Thyroid gland (tissue), 4 donors: ENCODE measurements around the gene TMSB10. TPM values are rescaled to one million over a fixed set of nuclear protein-coding genes. Genes with fewer than 3 reads are reported as not detected.

ENCODE experiments used
- DNase-seq, 2 donors: peaks; one replicate each; pipeline ENCODE4 v3.0.0-alpha.2; 2019
- H3K27ac ChIP-seq, 3 donors: fragments of 200-600 bp; sonication (generic); 1 replicate in 2 of 3; 2 replicates in 1 of 3; pipeline ENCODE4 v1.5.1; 2016 to 2019; ENCODE audit warnings: mild to moderate bottlenecking in 1 of 3, moderate library complexity in 1 of 3
- H3K27me3 ChIP-seq: fragments of 200-600 bp; sonication (generic); one replicate; pipeline ENCODE4 v1.5.1; 2019
- H3K36me3 ChIP-seq, 2 donors: fragments of 200-600 bp; sonication (generic); one replicate each; pipeline ENCODE4 v1.5.1; 2016 to 2019
- H3K4me1 ChIP-seq, 2 donors: fragments of 200-600 bp; sonication (generic); one replicate each; pipeline ENCODE4 v1.5.1; 2017 to 2019
- H3K4me3 ChIP-seq, 3 donors: fragments of 200-600 bp; sonication (generic); replicated peaks in 1 of 3; 1 replicate in 2 of 3; 2 replicates in 1 of 3; pipeline ENCODE4 v1.5.1; 2016; ENCODE audit warnings: mild to moderate bottlenecking in 1 of 3
- H3K9me3 ChIP-seq: fragments of 200-600 bp; sonication (generic); one replicate; pipeline ENCODE4 v1.5.1; 2017
- POLR2A ChIP-seq, 2 donors: fragments of 450-650 bp; IDR thresholded peaks; one replicate each; pipeline ENCODE4 v1.6.1; 2017; ENCODE audit warnings: antibody characterized with exemption in 2 of 2, mild to moderate bottlenecking in 2 of 2, moderate library complexity in 1 of 2
- WGBS, 2 donors: methylation state at CpG; one replicate each; pipeline ENCODE4 v1.1.5; 2017; 5-methylcytosine and 5-hydroxymethylcytosine counted together
- intact Hi-C: fragments of 100-400 bp; cut with DNase I; formaldehyde crosslinking; loops from one replicate; pipeline ENCODE4 v1.15.1; 2023
- total RNA-seq, 4 donors: library from RNA; depleted of rRNA; stranded (reverse); fragments of >200 nt; gene quantifications; one replicate each; pipeline ENCODE4 v1.2.3, GENCODE V29; 2016
- TF ChIP-seq, protein P1 (sequence below), 6 experiments: fragments of 200-600 bp in 3 of 6; fragments of 450-650 bp in 3 of 6; sonication (generic) in 3 of 6; IDR thresholded peaks; one replicate each; pipeline ENCODE4 v1.5.1; 2016 to 2019; ENCODE audit warnings: antibody characterized with exemption in 6 of 6, mild to moderate bottlenecking in 2 of 6, inconsistent platforms in 1 of 6, moderate library complexity in 1 of 6

Gene TMSB10
- total RNA-seq, 4 donors from 2014 or later, result 958 to 1,745 (median 1,373) TPM

DNA sequence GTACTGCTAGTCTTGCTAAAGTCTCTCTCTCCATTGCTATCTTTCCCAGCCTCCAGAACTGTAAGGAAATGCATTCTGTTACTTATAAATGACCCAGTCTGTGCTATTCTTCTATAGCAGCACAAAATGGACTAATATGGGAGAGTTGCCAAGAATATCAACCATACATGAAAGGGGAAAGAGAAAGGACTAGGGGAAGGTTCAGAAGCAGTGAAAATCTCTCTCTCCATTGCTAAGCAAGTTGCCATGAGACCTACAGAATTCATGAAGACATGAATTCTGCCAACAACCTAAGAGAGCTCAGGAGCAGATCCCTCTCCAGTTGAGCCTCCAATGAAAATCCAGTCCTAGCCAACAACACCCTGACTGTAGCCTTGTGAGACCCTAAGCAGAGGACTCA lies 21.0 kb upstream of the TMSB10 start:
- H3K9me3 ChIP-seq, result no peaks in the 10 kb centered on the region
- TF ChIP-seq, protein P1, sequence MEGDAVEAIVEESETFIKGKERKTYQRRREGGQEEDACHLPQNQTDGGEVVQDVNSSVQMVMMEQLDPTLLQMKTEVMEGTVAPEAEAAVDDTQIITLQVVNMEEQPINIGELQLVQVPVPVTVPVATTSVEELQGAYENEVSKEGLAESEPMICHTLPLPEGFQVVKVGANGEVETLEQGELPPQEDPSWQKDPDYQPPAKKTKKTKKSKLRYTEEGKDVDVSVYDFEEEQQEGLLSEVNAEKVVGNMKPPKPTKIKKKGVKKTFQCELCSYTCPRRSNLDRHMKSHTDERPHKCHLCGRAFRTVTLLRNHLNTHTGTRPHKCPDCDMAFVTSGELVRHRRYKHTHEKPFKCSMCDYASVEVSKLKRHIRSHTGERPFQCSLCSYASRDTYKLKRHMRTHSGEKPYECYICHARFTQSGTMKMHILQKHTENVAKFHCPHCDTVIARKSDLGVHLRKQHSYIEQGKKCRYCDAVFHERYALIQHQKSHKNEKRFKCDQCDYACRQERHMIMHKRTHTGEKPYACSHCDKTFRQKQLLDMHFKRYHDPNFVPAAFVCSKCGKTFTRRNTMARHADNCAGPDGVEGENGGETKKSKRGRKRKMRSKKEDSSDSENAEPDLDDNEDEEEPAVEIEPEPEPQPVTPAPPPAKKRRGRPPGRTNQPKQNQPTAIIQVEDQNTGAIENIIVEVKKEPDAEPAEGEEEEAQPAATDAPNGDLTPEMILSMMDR (IDR thresholded peaks at IDR 0.05), result no peak
- no peak for TF ChIP-seq POLR2A (IDR thresholded peaks at IDR 0.05)
- DNase-seq, result no peak
- H3K36me3 ChIP-seq, result no peaks in the 10 kb centered on the region
- intact Hi-C loops, result loop anchor here (5.0 kb wide), 1 partner anchor 387 kb away; no protein-coding TSS in a partner anchor
- H3K27me3 ChIP-seq, result no peaks in the 10 kb centered on the region
- H3K27ac ChIP-seq, result no peak overlapping the region
- peaks cover 15 to 29% of the 10 kb centered on the region in 2 donors for H3K4me1 ChIP-seq
- no peak overlapping the region for H3K4me3 ChIP-seq

DNA sequence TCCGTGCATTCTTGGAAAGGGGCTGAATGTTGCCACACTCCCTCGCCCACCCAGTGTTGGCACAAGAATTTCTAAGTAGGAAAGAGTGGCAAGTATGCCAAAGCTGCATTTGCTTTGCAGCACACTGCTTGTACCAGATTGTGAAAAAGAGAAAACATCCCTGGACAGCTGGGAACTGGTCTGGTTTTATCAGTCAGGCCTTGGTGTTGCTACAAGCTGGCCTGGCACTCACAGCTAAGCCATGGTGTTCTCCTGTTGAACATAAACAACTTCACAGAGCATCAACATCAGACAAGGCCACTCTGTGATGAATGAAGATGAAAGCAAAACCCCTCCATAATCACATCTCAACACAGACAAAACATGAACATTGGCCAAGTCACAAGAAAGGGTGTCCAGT lies 20.3 kb upstream of the TMSB10 start:
- TF ChIP-seq, protein P1 (IDR thresholded peaks at IDR 0.05), result no peak
- no peak for TF ChIP-seq POLR2A (IDR thresholded peaks at IDR 0.05)
- Histone ChIP-seq H3K27ac (no peak overlapping the region), H3K9me3 (no peaks in the 10 kb centered on the region), H3K36me3 (no peaks in the 10 kb centered on the region), H3K4me1 (peaks cover 13 to 23% of the 10 kb centered on the region in 2 donors), H3K27me3 (no peaks in the 10 kb centered on the region), H3K4me3 (no peak overlapping the region)
- DNase-seq, result no peak
- intact Hi-C loops, result no loop called here
- whole genome bisulfite sequencing, 2 donors, result 61 to 93% methylated on average over 2 of the region's 2 CpGs

DNA sequence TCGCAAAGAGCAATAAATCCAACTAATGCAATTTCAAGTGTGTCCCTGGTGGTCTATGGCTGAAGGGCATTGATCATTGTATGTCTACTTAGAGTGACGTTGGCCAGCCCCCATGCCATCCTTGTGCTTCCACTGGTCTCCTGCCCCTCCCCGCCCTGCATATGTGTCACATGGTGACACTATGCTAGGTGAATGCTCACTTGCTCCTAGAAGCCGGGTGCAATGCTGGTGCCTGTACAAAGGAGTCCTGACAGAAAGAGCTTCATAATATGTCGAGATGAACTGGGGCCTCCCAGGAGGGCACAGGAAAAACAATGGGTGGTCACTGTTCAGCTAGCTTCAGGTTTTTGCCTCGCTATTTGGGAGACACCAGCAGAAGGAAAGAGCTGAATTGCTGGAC lies 18.7 kb upstream of the TMSB10 start:
- 96% methylated on average over 3 to 6 of the region's 6 CpGs for WGBS, 2 donors
- Histone ChIP-seq H3K36me3 (no peaks in the 10 kb centered on the region), H3K27me3 (no peaks in the 10 kb centered on the region), H3K27ac (no peak overlapping the region), H3K9me3 (no peaks in the 10 kb centered on the region), H3K4me3 (no peak overlapping the region), H3K4me1 (peaks cover 0 to 8% of the 10 kb centered on the region in 2 donors)
- DNase-seq, result no peak
- TF ChIP-seq POLR2A (IDR thresholded peaks at IDR 0.05), result no peak
- TF ChIP-seq, protein P1 (IDR thresholded peaks at IDR 0.05), result no peak
- intact Hi-C loops, result no loop called here

DNA sequence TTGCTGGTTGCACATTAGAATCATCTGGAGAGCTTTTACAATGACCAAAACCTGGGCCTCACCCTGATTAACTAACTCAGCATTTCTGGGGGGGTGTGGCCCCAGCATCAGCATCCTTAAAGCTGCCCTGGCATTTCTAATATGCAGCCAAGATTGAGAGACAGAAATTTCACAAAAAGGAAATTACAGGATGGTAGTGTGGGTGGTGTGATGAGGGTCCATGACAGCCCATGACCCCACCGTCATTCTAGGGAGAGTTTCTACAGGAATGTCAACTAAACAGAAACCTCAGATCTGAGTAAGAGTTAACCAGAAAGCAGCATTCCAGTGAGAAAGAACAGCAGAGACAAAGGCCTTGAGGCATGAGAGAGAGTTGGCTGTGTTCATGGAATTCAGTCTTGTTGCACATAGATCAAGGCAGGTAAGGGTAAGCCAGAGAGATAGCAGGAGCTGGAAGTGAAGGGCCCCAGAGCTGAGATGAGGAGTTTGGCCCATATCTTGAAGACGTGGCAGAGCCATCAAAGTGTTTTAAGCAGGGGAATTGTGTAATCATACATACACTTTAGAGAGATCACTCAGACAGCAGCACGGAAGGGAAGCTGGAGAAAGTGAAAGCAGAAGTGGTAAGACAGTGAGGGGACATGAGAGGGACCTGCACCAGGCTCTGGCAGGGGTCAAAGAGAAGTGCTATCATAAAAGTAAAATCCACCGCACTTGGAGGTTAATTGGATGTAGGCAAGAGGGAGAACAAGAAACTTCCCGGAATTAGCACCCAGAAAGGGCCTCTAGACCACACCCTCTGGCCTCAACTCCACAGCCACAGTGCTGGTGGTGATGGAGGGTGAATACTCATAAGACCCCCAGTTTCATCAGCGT lies 16.8 kb upstream of the TMSB10 start:
- Histone ChIP-seq H3K36me3 (no peaks in the 10 kb centered on the region), H3K27ac (peak overlapping the region in 2 of 3 donors; percentile 14 to 43), H3K9me3 (no peaks in the 10 kb centered on the region), H3K4me3 (no peak overlapping the region), H3K27me3 (no peaks in the 10 kb centered on the region), H3K4me1 (peaks cover 0 to 8% of the 10 kb centered on the region in 2 donors)
- TF ChIP-seq, protein P1 (IDR thresholded peaks at IDR 0.05), result no peak
- no peak for TF ChIP-seq POLR2A (IDR thresholded peaks at IDR 0.05)
- WGBS, 2 donors, result 33 to 43% methylated on average over 6 of the region's 6 CpGs
- peak in 1 of 2 donors; percentile 22 for DNase-seq
- intact Hi-C loops, result no loop called here

DNA sequence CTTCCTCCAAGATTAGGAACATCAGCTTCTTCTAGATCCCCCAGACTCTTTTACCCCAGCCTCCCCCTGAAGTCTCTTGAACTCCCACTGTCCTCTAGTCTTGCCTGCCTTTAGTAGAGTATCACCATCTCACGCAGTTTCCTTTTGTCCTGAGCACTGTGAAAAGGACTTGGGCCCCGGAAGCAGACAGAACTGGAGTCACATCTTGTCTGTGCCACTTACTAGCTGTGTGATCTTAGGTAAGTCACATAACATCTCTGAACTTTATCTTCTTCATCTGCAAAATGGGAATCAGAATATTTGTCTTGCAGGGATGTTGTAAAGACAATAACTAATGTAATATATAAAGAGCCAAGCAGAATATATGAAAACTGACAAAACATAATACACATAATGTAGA lies 16.1 kb upstream of the TMSB10 start:
- intact Hi-C loops, result no loop called here
- Histone ChIP-seq H3K4me1 (peaks cover 3 to 14% of the 10 kb centered on the region in 2 donors), H3K27me3 (no peaks in the 10 kb centered on the region), H3K4me3 (no peak overlapping the region), H3K9me3 (no peaks in the 10 kb centered on the region), H3K36me3 (no peaks in the 10 kb centered on the region), H3K27ac (peak overlapping the region in 2 of 3 donors; percentile 14 to 43)
- DNase-seq, result no peak
- no peak for TF ChIP-seq POLR2A (IDR thresholded peaks at IDR 0.05)
- TF ChIP-seq, protein P1 (IDR thresholded peaks at IDR 0.05), result no peak
- 84 to 86% methylated on average over 2 of the region's 2 CpGs for WGBS, 2 donors
